Measurements from ENCODE around the gene RHBDD1.

Gene RHBDD1

DNA sequence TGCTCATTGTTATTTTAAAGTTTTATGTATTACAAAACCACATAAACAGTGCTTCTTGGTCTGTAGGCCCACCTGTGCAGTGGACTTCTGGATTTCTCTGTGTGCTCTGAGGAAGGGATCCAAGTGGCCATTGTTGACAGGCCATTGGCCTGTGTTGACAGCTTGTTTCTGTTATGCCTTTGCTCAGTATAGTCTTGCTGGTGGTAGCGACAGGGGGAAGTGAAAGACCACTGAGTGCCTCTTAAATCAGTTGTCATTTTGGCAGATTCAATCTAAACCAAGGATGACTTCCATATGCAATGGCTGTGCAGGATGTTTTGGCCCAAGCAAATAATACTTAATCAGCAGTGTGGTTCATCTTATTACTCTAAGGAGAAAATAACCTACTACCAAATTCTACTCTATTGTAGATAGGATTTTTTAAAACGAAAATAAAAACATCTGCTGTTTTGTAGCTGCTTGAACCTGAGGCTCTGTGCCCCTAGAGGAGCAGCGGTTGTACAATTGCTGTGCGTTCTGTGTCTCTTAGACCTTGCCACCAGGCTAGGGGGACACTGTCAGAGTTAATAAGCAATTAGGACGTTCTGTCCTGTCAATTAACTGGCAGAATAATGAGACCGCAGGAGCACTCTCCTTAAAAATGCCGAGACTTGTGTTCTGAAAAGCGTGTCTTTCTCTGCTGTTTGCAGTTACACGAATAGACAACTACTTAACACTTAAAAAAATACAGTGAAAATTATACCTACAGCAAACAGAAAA, 108.2 kb downstream of the RHBDD1 start:
- ATAC-seq = no peak

DNA sequence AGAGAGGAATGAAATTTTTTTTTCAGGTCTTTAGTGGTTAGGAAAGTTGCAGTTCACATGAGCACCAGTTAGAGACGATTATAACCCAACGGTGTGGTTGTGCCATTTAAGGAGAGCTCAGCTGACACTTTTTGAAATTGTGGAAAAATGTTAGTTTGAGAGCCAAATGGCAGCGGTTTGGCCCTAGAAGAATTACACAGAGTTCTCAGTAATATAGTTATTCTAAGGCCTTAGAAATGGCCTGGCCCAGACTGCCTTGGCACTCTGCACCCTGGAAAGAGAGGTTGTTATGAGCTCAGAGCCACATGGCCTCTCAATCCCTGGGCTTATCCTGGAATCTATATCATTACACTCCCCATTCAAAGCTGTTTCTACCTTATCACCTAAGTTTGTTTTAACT, 117.4 kb downstream of the RHBDD1 start:
- ATAC-seq = no peak

DNA sequence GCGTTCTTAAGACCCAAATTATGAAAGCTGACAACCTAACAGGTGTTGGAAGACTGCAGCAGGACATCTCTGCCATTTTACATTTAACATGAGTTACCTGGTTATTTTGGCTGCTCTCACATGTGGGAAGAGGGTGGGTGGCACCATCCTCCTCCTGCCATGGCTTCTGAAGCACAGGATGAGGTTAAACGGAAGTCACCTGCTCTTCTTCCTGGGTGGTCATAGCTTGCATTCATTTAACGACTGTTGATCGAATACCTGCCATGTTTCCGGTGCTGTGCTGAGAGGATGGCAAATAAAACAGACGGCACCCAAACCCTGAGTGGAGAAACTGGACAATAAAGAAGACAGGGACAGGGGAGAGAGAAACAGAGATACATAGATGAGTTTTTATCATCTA, 118.0 kb downstream of the RHBDD1 start:
- ATAC-seq = no peak

DNA sequence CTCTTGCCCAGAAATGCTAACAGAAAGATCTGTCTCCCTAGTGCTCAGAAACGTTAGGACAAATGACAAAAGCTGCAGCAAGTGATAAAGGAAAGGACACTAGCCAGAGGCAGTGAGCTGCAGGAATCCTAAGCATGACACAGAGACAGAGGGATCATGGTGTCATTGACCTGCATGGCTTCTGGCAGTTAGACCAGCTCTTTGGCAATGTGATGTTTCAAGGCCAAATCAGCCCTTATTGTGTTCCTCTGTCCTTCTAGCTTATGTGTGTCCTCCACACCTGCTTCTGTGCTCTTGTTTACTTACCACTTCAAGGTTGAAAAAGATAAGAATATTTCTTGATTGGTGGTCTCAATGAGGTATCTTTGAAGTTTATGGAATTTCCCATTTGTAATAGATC, 120.8 kb downstream of the RHBDD1 start:
- no peak for ATAC-seq

DNA sequence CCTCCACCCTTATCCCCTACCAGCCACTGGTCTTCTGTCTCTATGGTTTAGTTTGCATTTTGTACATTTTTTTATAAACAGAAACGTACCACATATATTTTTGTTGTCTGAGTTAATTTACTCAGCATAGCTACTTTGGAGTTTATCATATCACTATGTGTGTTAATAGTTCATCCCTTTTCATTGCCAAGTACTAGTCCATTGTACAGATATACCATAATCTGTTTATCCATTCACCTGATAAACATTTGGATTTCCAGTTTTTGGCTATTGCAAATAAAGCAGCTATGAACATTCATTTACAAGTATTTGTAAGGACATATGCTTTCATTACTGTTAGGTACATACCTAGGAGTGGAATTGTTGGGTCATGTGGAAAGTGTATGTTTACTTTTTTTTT, 123.6 kb downstream of the RHBDD1 start:
- ATAC-seq = no peak

DNA sequence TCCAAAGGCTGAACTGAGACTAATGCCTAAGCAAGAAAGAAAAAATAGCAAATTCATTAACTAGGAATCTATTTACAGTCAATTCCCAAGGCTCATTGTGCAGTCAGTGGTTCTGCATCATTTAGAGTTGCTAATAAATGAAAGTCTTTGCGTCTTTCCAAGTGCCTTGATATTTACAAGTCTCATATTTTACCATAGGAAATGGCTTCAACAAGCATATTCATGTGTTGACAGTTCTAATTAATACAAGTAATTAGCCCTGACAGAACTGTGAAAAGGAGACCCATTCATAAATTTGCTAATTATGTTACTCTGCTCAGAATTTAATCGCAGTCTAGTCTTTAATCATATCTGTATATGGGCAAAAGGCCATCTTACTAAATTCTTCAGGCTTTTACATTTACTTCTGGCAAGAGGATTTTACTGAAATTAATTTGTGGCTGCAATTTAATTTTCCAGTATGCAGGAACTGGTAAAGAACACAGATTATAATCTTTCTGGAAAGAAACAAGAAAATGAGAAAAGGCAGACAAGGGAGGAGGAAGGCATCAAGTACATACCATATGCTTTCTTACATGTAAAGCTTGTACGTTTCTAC, 126.4 kb downstream of the RHBDD1 start:
- no peak for ATAC-seq

DNA sequence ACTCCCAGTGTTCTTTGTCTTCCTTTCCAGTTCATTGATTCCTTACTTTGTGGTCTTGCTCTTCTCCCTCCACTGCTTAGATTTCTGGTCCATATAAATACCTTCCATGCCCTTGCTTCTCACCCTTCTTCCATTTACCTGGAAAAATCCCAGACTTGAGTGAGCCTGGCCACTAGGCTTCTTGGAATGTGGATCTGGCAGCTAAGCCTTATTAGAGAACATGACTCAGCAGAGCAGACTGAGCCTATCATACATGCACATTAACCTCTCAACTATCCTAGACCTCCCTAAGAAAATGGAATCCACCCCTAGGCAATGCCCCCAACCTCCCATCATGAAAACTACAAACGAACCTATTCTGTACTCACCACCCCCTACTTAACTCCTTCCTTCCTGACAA, 127.7 kb downstream of the RHBDD1 start:
- no peak for ATAC-seq

DNA sequence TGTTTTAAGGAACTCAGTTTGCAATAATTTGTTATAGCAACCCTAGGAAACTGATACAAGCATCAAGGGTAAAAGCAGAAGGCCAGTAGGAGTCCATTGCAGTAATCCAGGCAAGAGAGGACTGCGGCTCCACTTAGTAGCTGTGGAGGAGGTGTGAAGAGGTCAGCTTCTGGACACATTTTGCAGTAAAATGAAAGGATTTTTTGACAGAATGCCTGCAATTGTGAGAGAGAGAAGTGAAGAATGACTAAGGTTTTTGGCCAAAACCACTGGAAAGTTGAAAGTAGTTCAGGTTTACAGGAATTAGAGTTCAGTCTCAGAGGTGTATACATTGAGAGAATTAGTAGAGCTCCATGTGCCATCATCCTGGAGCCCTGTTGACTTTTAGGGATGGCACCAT, 129.5 kb downstream of the RHBDD1 start:
- no peak for ATAC-seq

DNA sequence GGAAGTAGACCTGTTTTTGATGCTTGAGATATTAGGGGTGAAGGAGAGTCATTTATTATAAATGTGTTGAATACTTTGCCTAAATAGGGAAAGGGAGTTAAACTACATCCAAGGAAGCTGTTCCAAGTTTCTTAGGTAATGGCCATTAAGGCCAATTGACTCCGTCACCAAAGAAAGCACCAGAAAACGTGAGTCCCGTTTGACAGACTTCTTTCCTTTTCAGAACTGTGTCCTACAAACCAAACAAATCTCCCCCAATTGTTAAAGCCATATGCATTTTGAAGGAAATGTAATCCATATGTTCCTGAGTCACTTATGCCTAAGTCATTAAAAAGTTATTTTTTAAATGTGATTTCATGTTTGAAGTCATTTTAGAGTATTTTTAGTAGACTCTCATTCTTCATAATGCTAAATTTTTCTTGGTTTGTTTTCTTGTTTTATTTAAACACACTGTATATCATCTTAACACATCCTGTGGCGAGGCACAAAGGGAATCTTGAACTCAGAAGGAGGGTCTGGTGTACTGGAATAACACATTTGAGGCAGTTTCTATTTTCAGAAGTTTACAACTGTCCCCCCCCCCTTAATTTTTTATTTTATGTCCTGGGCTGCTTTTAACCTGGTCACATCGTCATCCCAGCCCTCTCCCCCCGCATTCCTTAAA, 133.7 kb downstream of the RHBDD1 start:
- ATAC-seq = no peak

DNA sequence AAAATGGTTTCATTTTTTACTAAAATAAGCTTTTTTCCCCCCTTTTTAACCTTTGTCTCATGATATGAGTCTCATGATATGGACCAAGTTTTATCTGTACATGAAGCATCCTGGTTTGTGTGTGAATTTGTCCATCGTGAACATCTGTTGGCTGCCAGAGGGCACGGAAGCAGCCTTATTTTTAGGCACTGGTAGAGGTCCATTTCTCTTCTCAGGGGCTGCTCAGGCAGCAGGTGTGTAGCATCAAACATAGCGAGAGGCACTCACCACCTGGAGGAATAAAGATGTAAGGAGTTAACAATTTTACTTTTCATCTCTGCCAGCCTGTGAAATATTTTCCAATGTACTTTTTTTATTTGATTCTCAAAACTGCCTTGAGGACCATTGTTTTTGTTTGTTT, 134.5 kb downstream of the RHBDD1 start:
- ATAC-seq = no peak

DNA sequence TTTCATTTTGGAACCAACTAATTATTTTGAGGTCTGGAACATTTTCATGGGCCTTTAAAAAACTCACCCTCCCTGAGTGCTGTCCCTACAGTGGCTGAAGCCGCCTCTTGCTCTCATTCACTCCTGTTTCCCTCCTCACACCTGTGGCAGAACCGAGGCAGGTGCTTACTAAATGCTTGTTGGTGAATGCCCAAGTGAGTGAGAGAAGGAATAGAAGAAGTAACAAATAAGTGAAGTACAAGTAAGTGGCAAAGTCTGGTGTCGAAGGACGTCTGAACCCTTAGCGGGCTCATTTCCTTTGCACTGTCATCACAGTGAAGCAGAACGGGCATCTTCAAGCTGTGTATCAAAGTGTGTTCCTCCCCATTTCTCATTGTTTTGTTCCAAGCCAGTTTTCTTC, 135.2 kb downstream of the RHBDD1 start:
- ATAC-seq = no peak

DNA sequence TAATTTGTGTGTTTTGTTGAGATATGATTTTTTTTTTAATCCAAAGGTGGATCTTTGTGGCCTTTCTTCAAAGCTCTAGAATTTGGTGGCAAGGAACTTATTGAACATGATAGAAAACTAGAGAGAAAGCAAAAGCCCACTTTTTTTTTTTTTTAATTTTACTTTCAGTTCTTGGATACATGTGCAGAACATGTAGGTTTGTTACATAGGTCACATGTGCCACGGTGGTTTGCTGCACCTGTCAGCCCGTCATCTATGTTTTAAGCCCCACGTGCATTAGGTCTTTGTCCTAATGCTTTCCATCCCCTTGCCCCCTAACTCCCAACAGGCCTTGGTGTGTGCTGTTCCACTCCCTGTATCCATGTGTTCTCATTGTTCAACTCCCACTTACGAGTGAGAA, 135.9 kb downstream of the RHBDD1 start:
- no peak for ATAC-seq

DNA sequence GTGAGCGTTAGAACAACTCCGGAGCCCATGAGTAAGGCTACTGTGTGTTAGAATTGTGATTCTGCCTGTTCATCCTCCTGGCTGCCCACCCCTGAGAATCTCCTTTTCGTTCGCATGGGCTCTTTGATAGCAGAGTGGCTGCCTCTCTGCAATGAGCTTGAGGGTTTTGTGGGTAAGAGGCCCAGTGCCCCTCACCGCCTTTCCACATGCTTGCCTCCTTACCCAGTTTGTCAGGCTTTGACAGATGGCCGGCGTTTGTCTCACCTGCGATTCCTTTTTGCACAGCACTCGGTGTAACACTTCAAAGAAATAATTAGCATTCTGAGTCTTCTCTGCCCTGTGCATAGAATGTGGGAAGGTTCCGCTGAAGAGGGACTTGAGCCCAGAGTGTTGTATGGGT, 138.0 kb downstream of the RHBDD1 start:
- ATAC-seq = no peak

DNA sequence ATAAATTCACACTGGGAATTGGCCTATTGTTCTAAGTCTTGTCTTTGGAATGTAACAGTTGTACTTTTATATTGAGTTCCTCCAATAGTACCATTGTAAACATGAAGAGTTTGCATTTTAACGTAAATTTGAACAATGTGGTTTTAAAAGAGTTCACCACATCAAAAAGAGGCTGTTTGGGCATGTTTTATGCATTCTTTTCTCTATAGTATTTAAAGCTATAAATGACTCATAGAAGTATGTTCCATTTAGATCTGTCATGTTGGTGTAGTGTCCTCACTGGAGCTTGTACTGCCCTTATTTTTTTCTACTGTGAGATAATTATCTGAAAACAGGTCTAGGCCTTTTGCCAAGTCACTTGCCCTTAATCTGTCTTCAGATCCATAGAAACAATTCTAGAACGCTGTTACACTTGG, 141.9 kb downstream of the RHBDD1 start:
- ATAC-seq = no peak

DNA sequence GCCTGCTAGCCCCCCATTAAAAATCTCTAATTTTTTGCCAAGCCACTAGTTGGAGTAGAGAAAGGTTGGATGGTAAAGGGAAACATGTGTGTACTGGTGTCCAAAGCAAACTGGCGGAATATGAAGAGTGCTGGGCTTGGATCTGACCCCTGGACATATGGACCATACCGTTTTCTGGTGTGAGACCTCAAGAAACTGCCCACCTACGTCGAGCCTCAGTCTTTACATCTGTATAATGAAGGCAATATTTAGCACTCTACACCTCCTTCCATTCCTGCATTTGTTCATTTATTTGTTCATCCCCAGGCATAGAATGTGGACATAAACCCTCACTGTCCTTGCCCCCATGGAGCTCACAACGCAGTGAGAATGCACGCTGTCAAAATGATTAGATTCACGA, 142.4 kb downstream of the RHBDD1 start:
- ATAC-seq = no peak

DNA sequence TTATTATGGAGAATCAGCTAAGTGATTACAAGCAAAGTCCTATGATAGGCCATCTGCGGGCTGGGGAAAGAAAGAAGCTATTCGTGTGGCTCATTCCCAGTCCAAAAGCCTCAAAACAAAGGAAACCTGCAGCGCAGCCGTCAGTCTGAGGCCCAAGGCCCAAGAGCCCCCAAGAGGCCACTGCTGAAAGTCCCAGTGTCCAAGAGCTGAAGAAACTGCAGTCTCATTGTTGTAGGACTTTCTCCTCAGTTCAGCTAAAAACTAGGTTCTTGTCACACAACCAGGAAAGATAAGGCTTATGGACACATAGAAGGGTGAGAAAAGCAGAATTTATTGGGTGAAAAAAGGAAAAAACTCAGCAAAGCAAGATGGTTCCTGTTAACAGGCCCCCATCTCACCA, 143.2 kb downstream of the RHBDD1 start:
- ATAC-seq = no peak

DNA sequence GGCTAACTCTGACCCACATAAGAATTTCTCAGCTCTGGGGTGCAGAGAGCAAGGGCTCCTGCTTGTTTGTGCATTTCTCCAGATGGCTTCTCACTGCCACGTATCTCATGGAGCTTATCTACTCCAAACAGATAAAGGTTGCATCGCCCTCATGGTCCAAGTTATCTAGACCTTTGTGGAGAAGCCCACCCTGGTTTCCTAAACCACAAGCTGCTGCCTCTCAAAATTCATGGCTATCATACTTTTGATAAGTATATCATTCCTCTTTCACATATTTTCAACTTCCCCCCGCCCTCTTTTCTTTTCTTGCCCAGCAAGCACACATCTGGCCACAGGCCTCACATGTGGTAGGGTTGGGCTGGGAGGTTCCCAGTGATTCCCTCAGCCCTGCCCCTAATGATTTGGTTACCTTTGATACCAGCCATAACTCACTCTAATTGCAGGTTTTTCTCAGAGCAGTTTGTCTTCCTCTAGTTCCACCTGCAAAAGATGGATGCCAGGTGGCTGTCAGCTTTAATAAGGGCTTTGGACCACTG, 146.0 kb downstream of the RHBDD1 start:
- ATAC-seq = no peak

DNA sequence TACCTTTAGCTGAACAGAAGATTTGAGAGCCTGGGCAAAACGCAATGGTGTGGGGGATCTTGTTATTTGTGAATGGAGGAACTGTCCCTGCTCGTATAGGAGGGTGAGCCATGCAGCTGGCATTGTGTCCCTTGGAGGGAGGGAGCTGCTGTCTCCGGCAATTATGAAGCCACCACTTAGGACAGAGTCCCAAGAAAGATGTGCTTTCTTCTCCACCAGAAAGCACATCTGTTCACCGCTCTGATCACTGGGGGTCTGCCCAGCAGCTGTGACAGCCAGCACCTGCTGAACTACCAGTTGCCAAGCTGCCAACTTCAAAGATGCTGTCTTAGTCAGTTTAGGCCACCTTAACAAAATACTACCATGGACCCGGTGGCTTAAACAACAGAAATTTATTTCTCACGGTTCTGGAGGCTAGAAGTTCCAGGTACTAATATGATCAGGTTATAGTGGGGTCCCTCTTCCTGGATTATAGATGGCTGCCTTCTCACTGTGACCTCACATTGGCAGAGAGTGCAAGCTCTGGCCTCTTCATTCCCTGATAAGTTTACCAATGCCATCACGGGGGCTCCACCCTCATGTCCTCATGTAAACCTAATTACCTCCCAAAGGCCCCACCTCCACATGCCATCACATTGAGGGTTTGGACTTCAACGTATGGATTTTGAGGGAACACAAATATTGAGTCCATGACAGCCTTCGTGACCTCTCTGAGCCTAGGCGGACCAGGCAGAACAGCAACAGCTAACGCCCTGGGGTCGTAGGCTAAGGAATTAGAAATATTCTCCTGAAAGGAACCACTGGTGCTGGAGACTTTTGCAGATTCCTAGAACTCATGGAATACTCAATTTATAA, 148.3 kb downstream of the RHBDD1 start:
- ATAC-seq = no peak

DNA sequence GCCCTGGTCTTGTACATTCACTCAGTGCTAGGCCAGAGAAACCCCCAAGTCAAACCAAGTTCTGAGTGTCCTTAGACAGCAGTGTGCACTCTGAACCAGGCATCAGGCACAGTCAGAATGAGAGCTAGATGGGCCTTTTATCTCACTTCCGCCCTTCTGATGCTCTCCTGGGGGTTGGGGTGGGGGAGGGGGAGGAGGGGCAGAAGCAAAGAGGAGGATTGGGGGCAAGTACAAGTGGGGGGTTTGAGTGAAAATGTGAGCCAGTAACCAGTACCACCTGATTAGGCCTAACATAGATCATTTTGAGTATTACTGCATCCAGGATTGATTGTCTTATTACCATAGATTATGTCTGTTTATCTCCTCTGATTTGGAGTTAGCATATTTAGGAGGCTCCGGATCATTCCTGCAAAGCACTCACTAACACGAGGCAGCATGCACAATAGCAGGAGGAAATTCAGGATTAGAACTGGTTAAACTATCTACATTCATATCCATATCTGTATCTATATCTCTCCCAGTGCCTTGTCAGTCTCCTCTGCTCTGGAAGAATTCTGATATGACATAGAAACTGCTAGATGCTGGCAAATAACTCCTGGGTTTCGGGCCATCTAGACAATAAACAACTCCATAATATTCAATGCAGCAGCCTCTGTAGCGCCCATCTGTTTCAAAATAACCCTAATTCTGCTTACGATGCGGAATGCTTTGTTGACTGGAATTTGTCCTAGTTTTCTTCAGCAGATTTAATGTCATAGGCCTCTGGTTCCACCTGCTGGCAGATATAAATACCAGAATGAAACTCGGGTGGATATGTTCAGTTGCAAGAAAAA, 149.1 kb downstream of the RHBDD1 start:
- ATAC-seq = peak; percentile 76 to 89

DNA sequence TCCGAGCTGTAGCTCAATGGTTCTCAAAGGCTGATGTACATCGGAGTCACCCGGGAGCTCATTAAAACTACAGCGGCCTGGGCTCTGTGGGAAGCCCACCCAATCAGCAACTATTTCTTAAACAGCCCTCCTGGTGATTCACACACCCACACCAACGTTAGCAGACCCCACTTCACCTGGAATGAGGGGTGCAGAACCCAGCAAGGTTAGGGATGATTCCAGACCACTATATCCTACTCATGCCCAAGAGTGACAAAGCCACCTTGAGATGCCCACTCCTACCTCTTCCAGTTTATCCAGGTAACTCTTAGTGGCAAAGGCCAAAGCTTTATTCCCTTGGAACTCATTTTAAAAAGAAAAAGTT, 149.7 kb downstream of the RHBDD1 start:
- no peak for ATAC-seq

DNA sequence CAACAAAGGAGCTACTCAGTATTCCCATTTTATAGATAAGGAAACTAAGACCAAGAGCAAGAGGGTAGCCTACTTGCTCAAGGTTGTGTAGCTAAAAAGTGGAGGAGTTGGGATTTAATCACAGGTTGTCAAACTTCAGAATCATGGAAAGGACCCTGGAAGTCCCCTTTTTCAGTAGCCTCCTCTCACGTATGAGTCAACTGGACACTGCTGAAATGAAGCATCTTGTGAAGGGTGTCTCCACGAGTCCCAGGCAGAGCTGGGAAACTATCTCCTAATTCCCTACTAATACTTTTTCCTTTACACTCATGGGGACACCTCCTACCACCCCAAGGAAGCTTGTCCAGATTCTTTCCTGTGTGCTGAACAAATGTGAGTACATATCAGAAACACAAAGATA, 155.8 kb downstream of the RHBDD1 start:
- no peak for ATAC-seq

DNA sequence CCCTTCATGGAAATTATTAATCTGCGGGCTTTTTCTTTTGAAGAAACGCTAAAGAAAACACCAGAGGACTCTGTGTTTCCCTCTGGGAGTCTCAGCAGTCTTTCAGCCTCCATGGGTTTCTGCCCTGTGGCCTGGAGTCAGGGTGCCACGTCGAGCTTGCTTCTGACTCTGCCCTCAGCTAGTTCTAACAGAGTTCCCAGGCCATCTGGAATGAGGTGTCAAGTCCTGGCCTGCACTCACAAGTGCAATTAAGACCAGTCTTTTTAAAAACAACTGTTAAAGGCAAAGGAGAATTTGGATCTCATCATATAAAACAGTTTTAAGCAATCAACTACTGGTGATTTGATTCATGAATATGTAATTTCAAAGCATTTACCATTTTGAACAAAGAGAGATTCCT, 157.3 kb downstream of the RHBDD1 start:
- no peak for ATAC-seq

Measured in activated CD4-positive, CD25-positive, alpha-beta regulatory T cell treated with anti-CD3 and anti-CD28 coated beads, Interleukin-2, amount 50 U/mL, for 24 hours (primary cell).